GM12878 (cell line): Measurements from ENCODE around the gene PPM1N. TPM values are rescaled to one million over a fixed set of nuclear protein-coding genes. Genes with fewer than 3 reads are reported as not detected.

Source experiments
- ATAC-seq: fragments of 200-7000 bp; cut with Tn5 transposase; 3 replicates; pipeline ENCODE4 v1.9.1; 2020; ENCODE audit warnings: mild to moderate bottlenecking, moderate library complexity
- BruUV-seq: library from RNA; stranded (reverse); fragments of 400-500 nt; replicated peaks from 2 replicates; lab custom pipeline; 2021; lab: Mats Ljungman, UMichigan
- CTCF ChIA-PET: fragments of 300-600 bp; sonication (Branson Sonifier 250); formaldehyde crosslinking; extraction: SDS; loops from one replicate; lab custom pipeline; 2021; ENCODE audit warnings: inconsistent platforms; lab: Yijun Ruan, JAX
- POLR2A ChIA-PET: fragments of 350-600 bp; formaldehyde crosslinking; extraction: SDS; loops from one replicate; lab custom pipeline; 2021; ENCODE audit warnings: inconsistent platforms; lab: Charles Lee
- RAD21 ChIA-PET: fragments of 300-600 bp; sonication (Branson Sonifier 250); formaldehyde crosslinking; loops from one replicate; lab custom pipeline; 2023; ENCODE audit warnings: antibody characterized with exemption; ENCODE audit not compliant: unreplicated experiment; lab: Charles Lee
- SMC1A ChIA-PET: fragments of 300-600 bp; sonication (Branson Sonifier 250); formaldehyde crosslinking; loops from one replicate; lab custom pipeline; 2023; ENCODE audit not compliant: unreplicated experiment, uncharacterized antibody; lab: Charles Lee
- DNase-seq: peaks from one replicate; pipeline ENCODE4 v3.0.0-alpha.2; 2011; ENCODE audit warnings: low read depth, low spot score
- FAIRE-seq: peaks from 3 replicates; lab custom pipeline; 2011; peaks lifted over from hg19 to GRCh38; lab: Jason Lieb, UNC
- H2AFZ ChIP-seq: 2 replicates; pipeline ENCODE4 v1.6.0; 2011; ENCODE audit warnings: low read depth, low read length, control low read depth; ENCODE audit not compliant: control insufficient read depth
- H3K27ac ChIP-seq: 2 replicates; pipeline ENCODE4 v1.5.1; 2011; ENCODE audit warnings: control low read depth; ENCODE audit not compliant: control insufficient read depth, insufficient read depth
- H3K27me3 ChIP-seq, 2 experiments: replicated peaks in 1 of 2; 2 replicates each; pipeline versions ENCODE4 v1.6.0 to v1.6.1; 2011; ENCODE audit warnings: low read length in 1 of 2; ENCODE audit not compliant: control insufficient read depth in 2 of 2, insufficient read depth in 2 of 2
- H3K36me3 ChIP-seq, 2 experiments: 2 replicates each; pipeline ENCODE4 v1.5.1; 2011; ENCODE audit warnings: low read length in 1 of 2; ENCODE audit not compliant: control insufficient read depth in 2 of 2, insufficient read depth in 2 of 2
- H3K4me1 ChIP-seq: 2 replicates; pipeline ENCODE4 v1.6.1; 2011; ENCODE audit warnings: mild to moderate bottlenecking, low read length, moderate library complexity, mixed read lengths; ENCODE audit not compliant: control insufficient read depth, insufficient read depth
- H3K4me2 ChIP-seq: 2 replicates; pipeline ENCODE4 v1.6.0; 2011; ENCODE audit warnings: control low read depth; ENCODE audit not compliant: control insufficient read depth, insufficient read depth
- H3K4me3 ChIP-seq: fragments of 200-600 bp; sonication (generic); 2 replicates; pipeline ENCODE4 v1.5.1; 2016
- H3K79me2 ChIP-seq: 2 replicates; pipeline ENCODE4 v1.6.0; 2011; ENCODE audit warnings: low read length; ENCODE audit not compliant: control insufficient read depth, insufficient read depth
- H3K9ac ChIP-seq: 2 replicates; pipeline ENCODE4 v1.8.0; 2011; ENCODE audit warnings: low read length, control low read depth, mixed read lengths; ENCODE audit not compliant: control insufficient read depth, insufficient read depth
- H3K9me3 ChIP-seq: replicated peaks from 3 replicates; pipeline ENCODE4 v1.5.1; 2011; ENCODE audit warnings: mild to moderate bottlenecking, low read length; ENCODE audit not compliant: control insufficient read depth, insufficient read depth
- H4K20me1 ChIP-seq: 2 replicates; pipeline ENCODE4 v1.6.0; 2011; ENCODE audit not compliant: control insufficient read depth, insufficient read depth
- E2F8 ChIP-seq: fragments of 450-650 bp; IDR thresholded peaks from 2 replicates; pipeline ENCODE4 v1.6.1; 2018; ENCODE audit warnings: mild to moderate bottlenecking, low read depth, moderate library complexity; ENCODE audit not compliant: partially characterized antibody
- GABPA ChIP-seq: IDR thresholded peaks from 2 replicates; pipeline ENCODE4 v1.6.1; 2014; ENCODE audit warnings: antibody characterized with exemption, low read depth, mild to moderate bottlenecking, inconsistent platforms
- MXI1 ChIP-seq: fragments of 150-350 bp; IDR thresholded peaks from 2 replicates; pipeline ENCODE4 v1.6.1; 2011; ENCODE audit warnings: low read depth, mild to moderate bottlenecking, inconsistent platforms, low read length, improper control_type of control experiment
- NBN ChIP-seq: fragments of 450-650 bp; IDR thresholded peaks from 2 replicates; pipeline ENCODE4 v1.6.1; 2016
- RAD21 ChIP-seq: IDR thresholded peaks from 2 replicates; pipeline ENCODE4 v1.6.1; 2011; ENCODE audit warnings: mild to moderate bottlenecking, low read depth, low read length, moderate library complexity; ENCODE audit not compliant: insufficient read depth
- ZBTB4 ChIP-seq: fragments of 450-650 bp; formaldehyde crosslinking; IDR thresholded peaks from 2 replicates; pipeline ENCODE4 v1.4.0; 2022; ENCODE audit warnings: mild to moderate bottlenecking, moderate library complexity
- ZNF217 ChIP-seq: fragments of 450-650 bp; IDR thresholded peaks from 2 replicates; pipeline ENCODE4 v1.6.1; 2017; ENCODE audit warnings: antibody characterized with exemption, mild to moderate bottlenecking
- ZNF384 ChIP-seq: IDR thresholded peaks from 2 replicates; pipeline ENCODE4 v1.6.1; 2012; ENCODE audit warnings: low read depth, mild to moderate bottlenecking, low read length, improper control_type of control experiment, borderline replicate concordance
- WGBS: methylation state at CpG from one replicate; pipeline ENCODE4 v1.1.6; 2016; ENCODE audit warnings: low lambda C conversion rate; ENCODE audit not compliant: insufficient replicate concordance, insufficient coverage; ENCODE audit errors: missing lambda C conversion rate; 5-methylcytosine and 5-hydroxymethylcytosine counted together
- in situ Hi-C: fragments of 300-500 bp; cut with MboI; formaldehyde crosslinking; loops from 9 replicates; pipeline ENCODE4 v1.14.3; 2018; ENCODE audit warnings: mixed read lengths
- intact Hi-C: fragments of 100-400 bp; cut with micrococcal nuclease; formaldehyde crosslinking; loops from one replicate; pipeline ENCODE4 v1.14.2; 2022; ENCODE audit not compliant: unreplicated experiment
- polyA plus RNA-seq, 11 experiments: library from polyadenylated mRNA; depleted of rRNA in 4 of 11; unstranded in 6 of 11; stranded (reverse) in 5 of 11; fragments of >200 nt; fragmentation: Nextera tagmentation in 4 of 11; fragmentation: Illumina TruSeq in 1 of 11; extraction: Ambion mirVana in 4 of 11; extraction: Trizol in 1 of 11; gene quantifications; 1 replicate in 1 of 11; 2 replicates in 10 of 11; pipeline versions ENCODE4 v1.2.1 to v1.2.3, GENCODE V29; 2011 to 2016; ENCODE audit warnings: inconsistent platforms in 2 of 11, missing spikeins in 2 of 11, low read depth in 1 of 11
- total RNA-seq, 4 experiments: library from RNA; depleted of rRNA in 3 of 4; stranded (reverse); fragments of >200 nt in 3 of 4; fragmentation: Illumina TruSeq in 1 of 4; extraction: Trizol in 1 of 4; gene quantifications; 2 replicates each; pipeline versions ENCODE4 v1.2.1 to v1.2.3, GENCODE V29; 2013 to 2021

PPM1N gene
- total and polyA plus RNA-seq, 10 of the 15 experiments (the other 5 are each of a cell fraction or from before 2014, with no cell fraction given) = 1.6 to 5.4 (median 3.7) TPM

- Histone ChIP-seq H3K27me3 (peaks cover 0 to 9% of the 10 kb centered on the region in 2 experiments; a peak in 3 of 4 replicates), H3K4me2 (no peak overlapping the region), H3K79me2 (no peaks in the 10 kb centered on the region), H3K4me1 (peaks cover 20% of the 10 kb centered on the region), H3K9me3 (no peaks in the 10 kb centered on the region; the same call in 2 of the 3 replicates), H4K20me1 (peaks cover 6% of the 10 kb centered on the region; the same call in 1 of the 2 replicates), H3K36me3 (no peaks in the 10 kb centered on the region), H3K9ac (no peak overlapping the region), H2AFZ (no peak overlapping the region), H3K4me3 (no peak overlapping the region), H3K27ac (no peak overlapping the region)
- in situ Hi-C loops = no loop called here
- CTCF ChIA-PET = interaction anchor here (0.7 to 6.6 kb wide), 8 partner anchors 9 to 149 kb away, joined by 3 to 65 read pairs (median 4); partner anchors contain the start of gene PPP1R13L
- TF ChIP-seq MXI1 = no peak
- no peak for TF ChIP-seq RAD21
- no peak for TF ChIP-seq ZBTB4
- TF ChIP-seq E2F8 = no peak
- no peak for TF ChIP-seq ZNF384
- no peak for TF ChIP-seq ZNF217
- no peak for TF ChIP-seq NBN
- TF ChIP-seq GABPA = no peak
- DNase-seq (no peak), FAIRE-seq (no peak), ATAC-seq (no peak)
- 81% methylated on average over 38 of the region's 39 CpGs for WGBS
- no TSS peak for BruUV-seq
- RAD21 ChIA-PET = interaction anchor here (0.9 to 1.2 kb wide), 4 partner anchors 32 to 175 kb away, joined by 3 to 5 read pairs (median 4); no protein-coding TSS in a partner anchor
- POLR2A ChIA-PET = interaction anchor here (0.5 to 0.8 kb wide), 2 partner anchors 173 to 212 kb away, joined by 3 read pairs; no protein-coding TSS in a partner anchor
- SMC1A ChIA-PET = interaction anchor here (0.8 to 2.1 kb wide), 4 partner anchors 9 to 90 kb away, joined by 3 to 8 read pairs (median 6); partner anchors contain the start of gene OPA3
- intact Hi-C loops = no loop called here
These were observed 3.9 kb upstream of the PPM1N start for GRCh38 chr19:45494261-45494916.
